Muscle of leg (tissue), 11 donors: Measurements from ENCODE around the gene WNT7B. TPM values are rescaled to one million over a fixed set of nuclear protein-coding genes. Genes with fewer than 3 reads are reported as not detected.

Source experiments
- DNase-seq: peaks from one replicate; pipeline ENCODE4 v3.0.0; 2013
- H3K27ac ChIP-seq: one replicate; pipeline ENCODE4 v1.5.1; 2013; ENCODE audit warnings: mild to moderate bottlenecking, low read length, control low read depth
- H3K27me3 ChIP-seq: one replicate; pipeline ENCODE4 v1.6.1; 2013; ENCODE audit warnings: low read length; ENCODE audit not compliant: control insufficient read depth, insufficient read depth
- H3K36me3 ChIP-seq: one replicate; pipeline ENCODE4 v1.6.1; 2013; ENCODE audit warnings: low read length; ENCODE audit not compliant: control insufficient read depth, insufficient read depth
- H3K4me1 ChIP-seq: one replicate; pipeline ENCODE4 v1.6.1; 2013; ENCODE audit warnings: low read length; ENCODE audit not compliant: control insufficient read depth, insufficient read depth
- H3K4me3 ChIP-seq: one replicate; pipeline ENCODE4 v1.5.1; 2013; ENCODE audit warnings: low read length, control low read depth
- H3K9me3 ChIP-seq: replicated peaks from 2 replicates; pipeline ENCODE4 v1.6.1; 2013; ENCODE audit warnings: low read depth, low read length; ENCODE audit not compliant: control insufficient read depth
- WGBS: methylation state at CpG from one replicate; pipeline ENCODE4 v1.1.5; 2013; ENCODE audit warnings: missing lambda C conversion rate; ENCODE audit not compliant: insufficient coverage; 5-methylcytosine and 5-hydroxymethylcytosine counted together
- polyA plus RNA-seq, 8 donors: library from polyadenylated mRNA; unstranded; fragments of 120-200 nt; gene quantifications; one replicate each; pipeline versions ENCODE4 v1.2.1 to v1.2.3, GENCODE V29; 2013; ENCODE audit warnings: inconsistent platforms in 1 of 8, low replicate concordance in 1 of 8; ENCODE audit not compliant: insufficient read length in 8 of 8, insufficient read depth in 1 of 8
- total RNA-seq: library from RNA; stranded (reverse); fragments of 120-200 nt; gene quantifications from one replicate; pipeline ENCODE4 v1.2.4, GENCODE V29; 2013

Gene WNT7B
- total and polyA plus RNA-seq, 9 donors: 0.04 to 3.4 (median 0.08) TPM; not detected in 2

DNA sequence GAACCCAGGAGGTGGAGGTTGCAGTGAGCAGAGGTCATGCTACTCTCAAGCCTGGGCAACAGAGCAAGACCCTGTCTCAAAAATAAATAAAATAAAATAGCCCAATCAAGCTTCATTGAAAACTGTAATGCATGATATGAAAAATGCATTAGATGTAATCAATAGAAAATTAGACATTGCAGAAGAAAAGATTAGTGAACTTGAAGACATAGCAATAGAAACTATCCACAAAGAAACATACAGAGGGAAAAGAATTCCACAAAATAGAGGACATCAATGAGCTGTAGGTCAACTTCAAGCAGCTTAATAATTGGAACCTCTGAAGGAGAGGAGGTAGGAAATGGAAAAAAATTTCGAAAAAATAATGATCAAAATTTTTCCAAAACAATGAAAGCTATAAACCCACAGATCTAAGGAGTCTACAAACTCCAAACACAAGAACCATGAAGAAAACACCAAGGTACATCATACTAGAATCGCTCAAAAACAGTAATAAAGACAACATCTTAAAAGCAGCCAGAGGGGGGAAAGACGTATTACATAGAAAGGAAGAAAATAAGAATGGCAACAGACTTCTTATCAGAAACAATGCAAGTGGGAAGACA lies 104.2 kb downstream of the WNT7B start:
- H3K27me3 ChIP-seq: peaks cover 48% of the 10 kb centered on the region
- DNase-seq: no peak
- no CpG with 5 or more reads among the region's 3 CpGs for WGBS
- H3K36me3 ChIP-seq: no peaks in the 10 kb centered on the region
- H3K9me3 ChIP-seq: peaks cover 3% of the 10 kb centered on the region
- no peak overlapping the region for H3K4me3 ChIP-seq
- peaks cover under 1% of the 10 kb centered on the region for H3K4me1 ChIP-seq
- H3K27ac ChIP-seq: no peak overlapping the region

DNA sequence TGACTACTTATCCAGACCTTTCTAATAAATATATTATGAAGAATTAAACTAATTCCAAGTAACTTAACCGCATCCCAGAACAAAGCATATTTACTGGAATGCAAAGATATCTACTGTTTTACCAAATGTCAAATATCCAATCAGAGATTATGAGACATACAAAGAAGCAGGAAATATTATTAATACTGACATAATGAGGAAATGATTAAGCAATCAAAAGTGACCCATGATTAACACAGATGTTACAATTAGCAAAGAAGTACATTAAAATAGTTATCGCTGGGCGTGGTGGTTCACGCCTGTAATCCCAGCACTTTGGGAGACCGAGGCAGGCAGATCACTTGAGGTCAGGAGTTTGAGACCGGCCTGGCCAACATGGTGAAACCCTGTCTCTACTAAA lies 105.2 kb downstream of the WNT7B start:
- WGBS: 95% methylated on average over 4 of the region's 6 CpGs
- peaks cover 6% of the 10 kb centered on the region for H3K4me1 ChIP-seq

More for the DNA sequence above, 105.2 kb downstream of the WNT7B start:
- Histone ChIP-seq H3K9me3 (peaks cover 3% of the 10 kb centered on the region), H3K27ac (no peak overlapping the region), H3K36me3 (no peaks in the 10 kb centered on the region), H3K27me3 (peaks cover 47% of the 10 kb centered on the region), H3K4me3 (no peak overlapping the region)
- DNase-seq: no peak

Other genes starting within 250 kb of the WNT7B start
- gene PPARA, start 173.4 kb upstream of the WNT7B start, total RNA-seq: 27.8 TPM
- 10 to 100 TPM; 15.5 to 22.8 (median 19.3) TPM for gene PPARA, start 173.4 kb upstream of the WNT7B start, polyA plus RNA-seq